Gastrocnemius medialis (tissue), 4 donors: ENCODE data around the gene CERK. TPM values are rescaled to one million over a fixed set of nuclear protein-coding genes. Genes with fewer than 3 reads are reported as not detected.
A peak's percentile ranks its signal among the peaks of the same experiment; 100 is the strongest.

Experiments used
- ATAC-seq, 2 donors: fragments of 150-250 bp; one replicate each; pipeline ENCODE4 v1.9.1; 2016
- DNase-seq, 2 donors: peaks; one replicate each; pipeline ENCODE4 v3.0.0-alpha.2; 2019
- H3K27ac ChIP-seq, 4 donors: fragments of 200-600 bp; sonication (generic); 1 replicate in 1 of 4; 2 replicates in 3 of 4; pipeline ENCODE4 v1.5.1; 2016 to 2018; ENCODE audit warnings: mild to moderate bottlenecking in 2 of 4, moderate library complexity in 1 of 4
- H3K27me3 ChIP-seq, 3 donors: fragments of 200-600 bp; sonication (generic) in 2 of 3; 1 replicate in 1 of 3; 2 replicates in 2 of 3; pipeline versions ENCODE4 v1.5.1 to v1.6.0; 2016 to 2019; ENCODE audit warnings: mild to moderate bottlenecking in 1 of 3, moderate library complexity in 1 of 3
- H3K36me3 ChIP-seq, 2 donors: fragments of 200-600 bp; sonication (generic) in 1 of 2; one replicate each; pipeline ENCODE4 v1.5.1; 2017 to 2018
- H3K4me1 ChIP-seq, 2 donors: fragments of 200-600 bp; sonication (generic) in 1 of 2; one replicate each; pipeline ENCODE4 v1.5.1; 2016 to 2017; ENCODE audit warnings: mild to moderate bottlenecking in 2 of 2
- H3K4me3 ChIP-seq, 4 donors: fragments of 200-600 bp; sonication (generic) in 3 of 4; 1 replicate in 1 of 4; 2 replicates in 3 of 4; pipeline ENCODE4 v1.5.1; 2016 to 2019; ENCODE audit warnings: mild to moderate bottlenecking in 2 of 4
- H3K9me3 ChIP-seq, 3 donors: fragments of 200-600 bp; sonication (generic) in 2 of 3; 1 replicate in 1 of 3; 2 replicates in 2 of 3; pipeline ENCODE4 v1.5.1; 2016 to 2019
- CTCF ChIP-seq, 5 experiments: fragments of 450-650 bp in 3 of 5; fragments of 200-600 bp in 2 of 5; sonication (generic) in 2 of 5; IDR thresholded peaks in 4 of 5; conservative IDR thresholded peaks in 1 of 5; 1 replicate in 4 of 5; 2 replicates in 1 of 5; pipeline ENCODE4 v1.5.1; 2016 to 2019; ENCODE audit warnings: antibody characterized with exemption in 5 of 5, mild to moderate bottlenecking in 3 of 5, moderate library complexity in 3 of 5
- POLR2A ChIP-seq, 2 donors: fragments of 450-650 bp; IDR thresholded peaks; one replicate each; pipeline ENCODE4 v1.6.1; 2017; ENCODE audit warnings: antibody characterized with exemption in 2 of 2, mild to moderate bottlenecking in 2 of 2, moderate library complexity in 2 of 2
- in situ Hi-C, 4 donors: fragments of 200-750 bp; cut with MboI; loops; one replicate each; pipeline versions ENCODE4 v1.15.0 to v1.8.0; 2017; ENCODE audit warnings: low sequenced_read_pairs in 4 of 4
- intact Hi-C: fragments of 100-400 bp; cut with DNase I; formaldehyde crosslinking; loops from one replicate; pipeline ENCODE4 v1.15.1; 2023; ENCODE audit warnings: low total_unique reads
- total RNA-seq, 4 donors: library from RNA; depleted of rRNA; stranded (reverse); fragments of >200 nt; gene quantifications; one replicate each; pipeline versions ENCODE4 v1.1.0 to v1.2.3, GENCODE V29; 2016

The CERK gene
- total RNA-seq, 4 donors from 2014 or later: 32.7 to 38.7 (median 34.8) TPM

DNA sequence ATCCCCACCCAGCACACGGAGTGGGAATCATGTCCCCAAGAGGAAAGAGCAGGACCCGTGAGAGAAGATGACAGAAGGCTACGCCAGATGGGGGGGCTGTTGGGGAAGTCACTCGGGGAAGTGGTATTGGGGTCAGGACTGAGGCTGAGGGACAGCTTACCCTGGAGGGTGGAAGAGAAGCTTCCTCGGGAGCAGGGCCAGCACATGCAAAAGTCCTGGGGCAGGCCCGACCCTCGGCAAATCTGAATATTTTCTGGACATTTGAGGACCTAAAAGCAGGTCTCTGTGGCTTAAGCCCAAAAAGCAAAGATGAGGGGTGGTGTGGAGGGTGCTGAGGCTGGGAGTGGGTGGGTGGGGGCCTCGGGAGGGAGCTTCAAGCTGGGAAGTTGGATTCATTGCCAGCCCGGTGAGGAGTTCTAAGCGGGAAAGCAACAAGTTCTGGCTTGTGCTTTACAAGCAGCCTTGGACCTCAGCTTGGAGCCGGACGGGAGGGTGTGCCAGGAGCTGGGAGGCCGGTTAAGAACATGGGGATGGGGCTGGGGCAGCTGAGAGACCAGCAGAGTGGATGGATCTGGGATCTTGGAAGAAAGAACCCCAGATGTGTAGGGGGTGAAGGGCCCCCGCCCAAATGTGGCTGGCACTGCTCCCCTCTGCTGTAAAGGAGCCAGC, 83.0 kb downstream of the CERK start:
- Histone ChIP-seq H3K27ac (no peak overlapping the region), H3K9me3 (no peaks in the 10 kb centered on the region)

DNA sequence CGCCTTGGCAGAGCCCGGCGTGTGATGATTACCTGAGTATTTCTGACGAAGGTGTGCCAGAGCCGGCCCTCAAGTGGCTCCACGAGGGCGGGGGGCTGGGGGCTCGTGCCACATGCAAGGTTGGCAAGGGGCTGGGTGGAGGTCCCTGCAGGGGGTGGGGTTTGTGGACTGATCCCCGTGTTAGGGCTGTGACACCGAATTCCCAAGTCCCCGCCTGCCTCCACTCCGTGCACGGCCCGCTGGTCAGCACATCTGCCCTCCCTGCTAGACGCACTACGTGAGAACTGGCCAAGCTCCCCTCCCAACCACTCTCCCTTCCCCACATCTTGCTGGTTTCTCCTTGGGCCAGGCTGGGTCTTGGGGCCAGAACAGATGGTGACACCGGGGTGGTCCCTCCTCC, 83.6 kb downstream of the CERK start:
- intact Hi-C loops: no loop called here
- H3K36me3 ChIP-seq: no peaks in the 10 kb centered on the region
- no peak overlapping the region for H3K27ac ChIP-seq
- no peaks in the 10 kb centered on the region for H3K27me3 ChIP-seq
- TF ChIP-seq CTCF (IDR thresholded peaks at IDR 0.05 in 4 of 5, conservative IDR thresholded peaks at IDR 0.05 in 1 of 5): no peak
- TF ChIP-seq POLR2A (IDR thresholded peaks at IDR 0.05): no peak
- no peak overlapping the region for H3K4me3 ChIP-seq
- ATAC-seq: no peak
- no peak for DNase-seq
- H3K9me3 ChIP-seq: no peaks in the 10 kb centered on the region
- in situ Hi-C loops: no loop called here
- peaks cover 41 to 49% of the 10 kb centered on the region in 2 donors for H3K4me1 ChIP-seq

More for the DNA sequence above, 83.0 kb downstream of the CERK start:
- Histone ChIP-seq H3K4me1 (peaks cover 41 to 47% of the 10 kb centered on the region in 2 donors), H3K27me3 (no peaks in the 10 kb centered on the region), H3K4me3 (no peak overlapping the region), H3K36me3 (no peaks in the 10 kb centered on the region)
- ATAC-seq (no peak), DNase-seq (no peak)
- TF ChIP-seq CTCF (IDR thresholded peaks at IDR 0.05 in 4 of 5, conservative IDR thresholded peaks at IDR 0.05 in 1 of 5) (no peak), POLR2A (IDR thresholded peaks at IDR 0.05) (no peak)
- in situ Hi-C loops (no loop called here), intact Hi-C loops (no loop called here)

- H3K4me3 ChIP-seq: no peak overlapping the region
- H3K4me1 ChIP-seq: peaks cover 45 to 51% of the 10 kb centered on the region in 2 donors
- H3K27me3 ChIP-seq: no peaks in the 10 kb centered on the region
- DNase-seq: no peak
- H3K27ac ChIP-seq: peak overlapping the region in 2 of 4 donors; percentile 89 to 98
- H3K36me3 ChIP-seq: no peaks in the 10 kb centered on the region
- no peaks in the 10 kb centered on the region for H3K9me3 ChIP-seq
- no peak for ATAC-seq
- in situ Hi-C loops (no loop called here), intact Hi-C loops (no loop called here)
- TF ChIP-seq CTCF (IDR thresholded peaks at IDR 0.05 in 4 of 5, conservative IDR thresholded peaks at IDR 0.05 in 1 of 5) (no peak), POLR2A (IDR thresholded peaks at IDR 0.05) (no peak)
Observed at GRCh38 chr22:46653596-46653995, 84.5 kb downstream of the CERK start.

- no peaks in the 10 kb centered on the region for H3K27me3 ChIP-seq
- H3K9me3 ChIP-seq: no peaks in the 10 kb centered on the region
- intact Hi-C loops (no loop called here), in situ Hi-C loops (no loop called here)
- peaks cover 45 to 51% of the 10 kb centered on the region in 2 donors for H3K4me1 ChIP-seq
- no peak for DNase-seq
- ATAC-seq: no peak
- no peaks in the 10 kb centered on the region for H3K36me3 ChIP-seq
- no peak for TF ChIP-seq CTCF (IDR thresholded peaks at IDR 0.05 in 4 of 5, conservative IDR thresholded peaks at IDR 0.05 in 1 of 5)
- no peak for TF ChIP-seq POLR2A (IDR thresholded peaks at IDR 0.05)
- peak overlapping the region in 1 of 4 donors; percentile 13 for H3K4me3 ChIP-seq
- H3K27ac ChIP-seq: peak overlapping the region; percentile 7 to 98 (median 88)
Observed at GRCh38 chr22:46652847-46653331, 85.2 kb downstream of the CERK start.
